Lower leg skin (tissue), 4 donors: ENCODE measurements around the gene DESI1. TPM values are rescaled to one million over a fixed set of nuclear protein-coding genes. Genes with fewer than 3 reads are reported as not detected.

Experiments used
- DNase-seq, 2 donors: peaks; one replicate each; pipeline ENCODE4 v3.0.0-alpha.2; 2019; ENCODE audit warnings: low spot score in 2 of 2
- H3K4me3 ChIP-seq: fragments of 200-600 bp; sonication (generic); 2 replicates; pipeline ENCODE4 v1.5.1; 2017; ENCODE audit warnings: mild to moderate bottlenecking, low read depth; ENCODE audit not compliant: poor library complexity, severe bottlenecking
- POLR2A ChIP-seq, 2 donors: fragments of 450-650 bp; IDR thresholded peaks; one replicate each; pipeline ENCODE4 v1.6.1; 2016 to 2017; ENCODE audit warnings: antibody characterized with exemption in 2 of 2, mild to moderate bottlenecking in 1 of 2, moderate library complexity in 1 of 2
- WGBS, 2 donors: methylation state at CpG; one replicate each; pipeline ENCODE4 v1.1.5; 2018; 5-methylcytosine and 5-hydroxymethylcytosine counted together
- intact Hi-C: fragments of 100-400 bp; cut with DNase I; formaldehyde crosslinking; loops from one replicate; pipeline ENCODE4 v1.15.0; 2023; ENCODE audit warnings: low total_unique reads
- total RNA-seq, 4 donors: library from RNA; depleted of rRNA; stranded (reverse); fragments of >200 nt; gene quantifications; one replicate each; pipeline ENCODE4 v1.1.0, GENCODE V29; 2016
- TF ChIP-seq, protein P1 (sequence below), 3 donors: fragments of 450-650 bp; IDR thresholded peaks; one replicate each; pipeline ENCODE4 v1.5.1; 2016; ENCODE audit warnings: antibody characterized with exemption in 3 of 3, mild to moderate bottlenecking in 3 of 3, moderate library complexity in 2 of 3

Gene DESI1
- total RNA-seq, 4 donors from 2014 or later: 16.1 to 37.8 (median 23.0) TPM

DNA sequence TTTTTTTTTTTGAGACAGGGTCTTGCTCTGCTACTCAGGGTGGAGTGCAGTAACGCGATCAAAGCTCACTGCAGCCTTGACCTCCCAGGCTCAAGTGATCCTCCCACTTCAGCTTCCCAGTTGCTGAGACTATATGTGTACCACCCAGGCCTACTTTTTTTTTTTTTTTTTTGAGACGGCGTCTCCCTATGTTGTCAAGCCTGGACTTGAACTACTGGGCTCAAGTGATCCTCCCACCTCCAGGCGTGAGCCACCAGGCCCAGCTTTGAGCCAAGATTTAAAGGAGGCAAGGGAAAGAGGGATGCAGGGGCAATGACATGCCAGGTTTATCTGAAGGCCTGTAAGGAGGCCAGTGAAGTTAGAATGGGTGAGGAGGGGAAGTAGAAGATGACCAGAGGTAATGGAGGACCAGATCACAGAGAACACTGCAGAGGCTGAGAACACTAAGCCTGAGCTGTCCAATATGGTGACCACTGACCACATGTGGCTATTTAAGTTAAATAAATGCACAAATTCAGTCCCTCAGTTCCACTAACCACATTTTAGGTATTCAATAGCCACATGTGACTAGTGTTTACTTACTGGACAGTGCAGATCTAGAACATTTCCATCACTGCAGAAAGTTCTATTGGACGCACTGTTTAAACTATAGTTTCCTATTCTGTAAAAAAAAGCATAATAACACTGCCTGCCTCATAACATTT is 8.1 kb downstream of the DESI1 start:
- H3K4me3 ChIP-seq: no peak overlapping the region
- no peak for DNase-seq
- TF ChIP-seq, protein P1, sequence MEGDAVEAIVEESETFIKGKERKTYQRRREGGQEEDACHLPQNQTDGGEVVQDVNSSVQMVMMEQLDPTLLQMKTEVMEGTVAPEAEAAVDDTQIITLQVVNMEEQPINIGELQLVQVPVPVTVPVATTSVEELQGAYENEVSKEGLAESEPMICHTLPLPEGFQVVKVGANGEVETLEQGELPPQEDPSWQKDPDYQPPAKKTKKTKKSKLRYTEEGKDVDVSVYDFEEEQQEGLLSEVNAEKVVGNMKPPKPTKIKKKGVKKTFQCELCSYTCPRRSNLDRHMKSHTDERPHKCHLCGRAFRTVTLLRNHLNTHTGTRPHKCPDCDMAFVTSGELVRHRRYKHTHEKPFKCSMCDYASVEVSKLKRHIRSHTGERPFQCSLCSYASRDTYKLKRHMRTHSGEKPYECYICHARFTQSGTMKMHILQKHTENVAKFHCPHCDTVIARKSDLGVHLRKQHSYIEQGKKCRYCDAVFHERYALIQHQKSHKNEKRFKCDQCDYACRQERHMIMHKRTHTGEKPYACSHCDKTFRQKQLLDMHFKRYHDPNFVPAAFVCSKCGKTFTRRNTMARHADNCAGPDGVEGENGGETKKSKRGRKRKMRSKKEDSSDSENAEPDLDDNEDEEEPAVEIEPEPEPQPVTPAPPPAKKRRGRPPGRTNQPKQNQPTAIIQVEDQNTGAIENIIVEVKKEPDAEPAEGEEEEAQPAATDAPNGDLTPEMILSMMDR (IDR thresholded peaks at IDR 0.05): no peak
- TF ChIP-seq POLR2A (IDR thresholded peaks at IDR 0.05): no peak
- WGBS, 2 donors: 71 to 75% methylated on average over 6 of the region's 6 CpGs
- intact Hi-C loops: no loop called here

DNA sequence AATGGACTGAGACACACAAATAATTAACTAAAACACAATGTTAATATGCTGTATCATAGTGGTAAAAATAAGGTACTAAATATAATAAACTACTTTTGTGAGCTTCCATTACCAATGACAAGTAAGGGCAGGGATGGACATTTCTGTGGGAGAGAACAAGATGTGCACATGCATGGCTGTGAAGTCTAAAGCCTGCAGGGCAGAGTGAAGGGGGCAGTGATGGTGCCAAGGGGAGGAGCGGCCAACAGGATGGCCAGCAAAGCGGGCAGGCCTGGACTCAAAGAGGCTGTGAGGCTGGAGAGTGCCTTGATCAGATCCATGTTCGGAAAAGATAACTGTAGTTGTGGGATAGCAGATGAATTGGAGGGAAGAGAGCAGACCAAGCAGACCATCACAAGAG is 12.5 kb downstream of the DESI1 start:
- no peak for DNase-seq
- H3K4me3 ChIP-seq: no peak overlapping the region
- intact Hi-C loops: no loop called here
- TF ChIP-seq, protein P1 (IDR thresholded peaks at IDR 0.05): no peak
- no peak for TF ChIP-seq POLR2A (IDR thresholded peaks at IDR 0.05)
- WGBS, 2 donors: 96% methylated on average over 3 of the region's 3 CpGs

GRCh38 chr22:41603873-41604332 is 16.9 kb downstream of the DESI1 start:
- TF ChIP-seq, protein P1 (IDR thresholded peaks at IDR 0.05): no peak
- no peak for TF ChIP-seq POLR2A (IDR thresholded peaks at IDR 0.05)
- WGBS, 2 donors: 74% methylated on average over 4 of the region's 4 CpGs
- intact Hi-C loops: no loop called here

GRCh38 chr22:41600976-41601375 is 19.9 kb downstream of the DESI1 start:
- TF ChIP-seq, protein P1 (IDR thresholded peaks at IDR 0.05): no peak
- no peak for TF ChIP-seq POLR2A (IDR thresholded peaks at IDR 0.05)
- WGBS, 2 donors: 90 to 91% methylated on average over 8 of the region's 8 CpGs
- DNase-seq: no peak
- no peak overlapping the region for H3K4me3 ChIP-seq
- intact Hi-C loops: no loop called here

More at GRCh38 chr22:41603873-41604332, 16.9 kb downstream of the DESI1 start:
- no peak overlapping the region for H3K4me3 ChIP-seq
- no peak for DNase-seq

DNA sequence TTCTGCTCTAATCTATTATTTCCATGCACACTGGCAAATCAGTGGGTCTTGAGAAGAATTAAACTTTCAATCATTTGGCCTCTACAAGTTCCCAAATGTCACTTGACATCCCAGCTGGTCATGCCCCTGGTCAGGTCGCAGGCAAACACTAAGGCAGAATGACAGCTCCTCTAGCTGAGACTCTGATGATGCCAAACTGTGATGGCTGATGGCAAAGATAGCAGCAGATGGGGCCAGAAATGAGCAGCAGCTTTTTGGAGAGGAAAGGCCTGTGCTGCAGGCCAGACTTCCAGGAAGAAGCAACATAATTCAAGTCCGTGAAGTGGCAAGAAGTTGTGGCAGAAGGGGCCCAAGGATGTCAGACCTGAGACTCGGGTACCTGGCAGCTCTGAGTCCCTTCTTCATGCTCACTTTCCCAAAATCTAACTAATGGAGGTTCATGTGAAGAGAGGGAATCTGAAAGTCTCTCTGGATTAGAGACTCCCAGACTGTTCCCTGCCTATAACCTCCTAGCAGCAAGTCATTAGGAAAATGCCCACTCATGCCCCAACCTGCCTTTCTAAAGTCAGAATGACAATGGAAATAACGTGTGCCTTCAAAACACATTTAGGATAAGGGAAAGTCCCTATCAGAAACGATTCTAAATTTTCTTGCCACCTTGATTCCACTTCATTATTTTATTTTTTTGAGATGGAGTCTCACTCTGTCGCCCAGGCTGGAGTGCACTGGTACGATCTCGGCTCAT is 21.8 kb downstream of the DESI1 start:
- intact Hi-C loops: loop anchor here (10.0 kb wide), 1 partner anchor 204 kb away; no protein-coding TSS in a partner anchor
- 63 to 67% methylated on average over 8 of the region's 8 CpGs for WGBS, 2 donors
- no peak for DNase-seq
- H3K4me3 ChIP-seq: no peak overlapping the region
- TF ChIP-seq, protein P1 (IDR thresholded peaks at IDR 0.05): no peak
- TF ChIP-seq POLR2A (IDR thresholded peaks at IDR 0.05): no peak
